Stimulated activated CD4-positive, alpha-beta T cell treated with anti-CD3 and anti-CD28 coated beads, Interleukin-4, amount 100 ng/mL, for 48 hours (primary cell): Measurements from ENCODE around the gene FRAS1.
"Not testable (repeated sequence)": the region's sequence is repeated elsewhere in the genome, so short reads cannot be mapped to it uniquely, and the experiment has no call there.

Source experiments
- DNase-seq, 2 donors: peaks; one replicate each; pipeline ENCODE4 v3.0.0-alpha.2; 2020; ENCODE audit warnings: low read depth in 2 of 2

Gene FRAS1

DNA sequence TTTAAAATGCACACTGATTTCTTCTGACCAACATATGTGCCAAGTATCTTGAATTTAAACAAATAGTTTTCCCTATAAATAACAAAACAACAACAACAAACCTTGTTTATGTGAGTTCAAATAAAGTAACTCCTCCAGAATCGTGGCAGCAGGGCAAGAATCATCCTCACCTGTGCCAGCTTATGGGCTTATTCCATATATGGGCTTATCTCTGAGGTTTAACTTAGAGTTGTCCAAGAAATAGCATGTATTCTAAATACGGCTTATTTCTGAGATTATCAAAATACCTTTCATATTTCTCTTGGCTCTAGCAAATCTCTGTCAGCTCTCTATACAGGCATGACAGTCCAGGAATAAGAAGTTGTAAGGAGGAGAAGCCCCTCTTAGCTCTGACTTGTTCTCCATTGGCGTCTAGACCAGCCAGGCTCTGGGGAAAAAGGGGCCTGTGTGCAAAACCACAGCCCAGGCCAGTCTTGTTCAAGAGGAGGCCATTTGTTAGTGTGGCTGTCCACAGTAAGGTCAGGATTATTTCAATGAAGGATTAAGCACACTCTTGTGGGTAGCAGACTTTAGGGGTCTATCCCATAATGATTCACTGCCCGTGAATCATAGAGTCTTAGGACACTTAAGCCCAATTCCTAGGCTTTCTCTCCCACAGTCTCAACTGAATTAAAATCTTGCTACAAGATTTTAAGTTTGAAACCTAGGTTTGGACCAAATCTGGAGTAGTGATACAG lies 63.2 kb downstream of the FRAS1 start:
- DNase-seq, result no peak

GRCh38 chr4:78121338-78121904 lies 64.3 kb downstream of the FRAS1 start:
- DNase-seq, result no peak

GRCh38 chr4:78125834-78126331 lies 68.8 kb downstream of the FRAS1 start:
- not testable (repeated sequence) for DNase-seq

- no peak for DNase-seq
Measured at GRCh38 chr4:78129383-78130108, 72.4 kb downstream of the FRAS1 start.

DNA sequence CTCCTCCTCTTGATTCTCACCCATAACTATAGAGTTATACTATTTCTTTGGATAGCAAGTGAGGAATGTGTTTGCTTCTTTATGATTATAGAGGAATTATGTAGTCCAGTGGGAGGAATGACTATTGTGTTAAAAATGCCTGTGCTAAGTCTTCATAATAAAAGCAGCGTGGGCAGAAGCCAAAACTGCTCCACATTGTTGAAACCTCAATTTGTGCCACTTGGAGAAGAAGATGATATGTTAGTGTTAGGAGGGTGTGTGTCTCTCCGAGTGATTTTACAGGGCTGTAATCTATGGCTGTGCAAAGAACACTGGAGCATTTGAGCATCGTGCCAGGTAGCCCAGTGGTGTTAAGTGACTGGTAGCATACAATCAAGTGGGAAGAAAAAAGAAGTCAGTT lies 74.3 kb downstream of the FRAS1 start:
- DNase-seq, result no peak

- no peak for DNase-seq
Measured at GRCh38 chr4:78136109-78137081, 79.3 kb downstream of the FRAS1 start.

- DNase-seq, result no peak
Measured at GRCh38 chr4:78137532-78137931, 80.4 kb downstream of the FRAS1 start.

DNA sequence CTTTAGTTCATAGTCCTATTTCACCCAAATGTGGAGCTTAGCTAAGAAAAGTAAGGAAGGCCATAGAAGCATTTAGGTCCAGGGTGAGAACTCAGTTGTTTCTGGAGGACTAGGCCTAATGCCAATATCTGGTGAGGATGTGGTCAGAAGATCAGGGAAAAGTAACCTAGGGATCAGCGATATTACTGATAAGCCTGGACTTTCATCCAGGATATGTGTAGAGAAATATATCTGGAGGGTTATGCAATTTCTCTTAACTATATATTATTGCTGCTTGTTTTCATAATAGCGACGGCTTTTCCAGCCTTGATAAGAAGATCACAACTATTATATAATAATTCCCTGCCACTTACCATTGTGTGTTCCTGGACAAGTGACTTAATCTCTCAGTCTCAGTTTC lies 81.1 kb downstream of the FRAS1 start:
- DNase-seq, result no peak

DNA sequence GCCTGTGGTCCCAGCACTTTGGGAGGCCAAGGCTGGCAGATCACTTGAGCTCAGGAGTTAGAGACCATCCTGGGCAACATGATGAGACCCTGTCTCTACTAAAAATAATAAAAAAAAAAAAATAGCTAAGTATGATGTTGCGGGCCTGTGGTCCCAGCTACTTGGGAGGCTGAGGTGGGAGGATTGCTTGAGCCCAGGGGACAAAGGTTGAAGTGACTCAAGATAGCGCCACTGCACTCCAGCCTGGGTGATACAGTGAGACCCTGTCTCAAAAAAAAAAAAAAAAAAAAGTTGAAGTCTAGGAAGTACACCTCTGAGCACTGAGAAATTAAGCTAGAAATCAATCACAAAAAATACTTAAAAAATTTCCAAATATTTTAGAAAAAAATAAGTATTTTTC lies 86.5 kb downstream of the FRAS1 start:
- no peak for DNase-seq

DNA sequence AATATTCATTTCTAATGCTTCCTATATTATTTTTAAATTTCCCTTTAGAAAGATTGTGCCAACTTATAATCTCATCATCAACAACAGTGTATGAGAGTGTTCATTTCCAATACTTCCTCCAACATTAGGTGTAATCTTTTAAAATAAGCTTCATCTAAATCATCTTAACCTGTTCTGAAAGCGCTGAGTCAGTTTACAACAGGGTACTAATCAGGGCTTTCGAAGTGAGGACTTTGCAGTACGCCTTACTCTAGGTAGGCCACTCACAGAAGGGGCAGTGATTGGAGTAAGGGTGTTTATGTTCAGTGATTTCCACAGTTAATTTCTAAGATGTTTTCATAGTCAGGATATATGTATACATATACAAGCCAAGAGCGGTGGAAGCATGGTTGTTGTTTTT lies 87.9 kb downstream of the FRAS1 start:
- no peak for DNase-seq

DNA sequence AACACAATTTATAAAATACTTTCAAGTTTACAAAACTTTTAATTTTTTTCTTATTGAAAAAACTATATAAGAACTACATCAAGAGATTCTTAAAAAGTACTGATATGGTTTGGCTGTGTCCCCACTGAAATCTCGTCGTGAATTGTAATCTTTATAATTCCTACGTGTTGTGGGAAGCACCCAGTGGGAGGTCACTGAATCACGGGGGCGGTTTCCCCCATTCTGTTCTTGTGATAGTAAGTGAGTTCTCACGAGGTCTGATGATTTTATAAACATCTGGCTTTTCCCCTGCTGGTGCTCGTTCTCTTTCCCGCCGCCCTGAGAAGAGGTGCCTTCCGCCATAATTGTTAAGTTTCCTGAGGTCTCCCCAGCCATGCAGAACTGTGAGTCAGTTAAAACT lies 88.5 kb downstream of the FRAS1 start:
- no peak for DNase-seq

DNA sequence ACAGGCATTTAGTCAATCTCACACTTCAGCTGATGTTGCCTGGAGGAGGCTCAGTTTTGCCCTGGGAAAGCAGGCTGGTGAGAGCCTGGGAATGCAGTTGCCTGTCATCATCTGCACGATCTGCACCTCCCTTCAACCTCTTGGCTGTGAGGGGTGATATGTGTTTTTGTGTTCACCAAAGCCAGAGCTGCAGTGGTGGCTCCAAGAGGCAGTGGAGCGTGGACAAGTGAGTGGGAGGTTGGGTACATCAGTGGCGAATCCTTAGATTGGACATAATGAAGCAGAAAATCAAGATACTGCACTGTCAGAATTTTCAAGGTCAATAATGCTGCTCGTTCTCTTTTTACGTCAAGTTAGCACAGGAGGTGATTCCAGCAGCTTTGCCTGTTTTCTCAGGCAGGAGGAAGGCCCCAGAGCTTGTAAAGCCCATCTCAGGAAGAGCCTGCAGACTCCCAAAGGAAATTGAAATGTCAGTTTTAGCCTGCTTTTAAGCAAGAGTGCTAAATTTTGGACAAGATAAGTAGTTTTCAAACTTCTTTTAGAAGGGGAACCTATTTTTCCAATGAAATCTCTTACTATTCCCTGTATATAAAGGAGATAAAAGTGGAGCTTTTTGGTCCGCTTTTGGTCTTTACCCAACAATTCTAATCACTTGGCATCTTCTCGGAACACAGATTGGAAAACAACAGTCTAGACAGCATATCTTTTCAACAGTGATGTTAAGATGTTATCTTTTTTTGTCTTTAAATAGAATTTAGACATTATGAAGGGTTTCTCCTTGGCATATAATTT lies 92.8 kb downstream of the FRAS1 start:
- DNase-seq, result no peak

GRCh38 chr4:78150543-78150864 lies 93.4 kb downstream of the FRAS1 start:
- no peak for DNase-seq

- DNase-seq, result no peak
Measured at GRCh38 chr4:78152795-78153194, 95.7 kb downstream of the FRAS1 start.

GRCh38 chr4:78154972-78155590 lies 98.0 kb downstream of the FRAS1 start:
- no peak for DNase-seq

GRCh38 chr4:78155616-78156105 lies 98.5 kb downstream of the FRAS1 start:
- DNase-seq, result no peak

- DNase-seq, result no peak
Measured at GRCh38 chr4:78156520-78156919, 99.4 kb downstream of the FRAS1 start.

GRCh38 chr4:78162342-78162741 lies 105.2 kb downstream of the FRAS1 start:
- DNase-seq, result no peak

GRCh38 chr4:78162821-78163220 lies 105.7 kb downstream of the FRAS1 start:
- no peak for DNase-seq

- no peak for DNase-seq
Measured at GRCh38 chr4:78165758-78166157, 108.6 kb downstream of the FRAS1 start.
